ENCODE results near the gene TRPC3.

Gene TRPC3

DNA sequence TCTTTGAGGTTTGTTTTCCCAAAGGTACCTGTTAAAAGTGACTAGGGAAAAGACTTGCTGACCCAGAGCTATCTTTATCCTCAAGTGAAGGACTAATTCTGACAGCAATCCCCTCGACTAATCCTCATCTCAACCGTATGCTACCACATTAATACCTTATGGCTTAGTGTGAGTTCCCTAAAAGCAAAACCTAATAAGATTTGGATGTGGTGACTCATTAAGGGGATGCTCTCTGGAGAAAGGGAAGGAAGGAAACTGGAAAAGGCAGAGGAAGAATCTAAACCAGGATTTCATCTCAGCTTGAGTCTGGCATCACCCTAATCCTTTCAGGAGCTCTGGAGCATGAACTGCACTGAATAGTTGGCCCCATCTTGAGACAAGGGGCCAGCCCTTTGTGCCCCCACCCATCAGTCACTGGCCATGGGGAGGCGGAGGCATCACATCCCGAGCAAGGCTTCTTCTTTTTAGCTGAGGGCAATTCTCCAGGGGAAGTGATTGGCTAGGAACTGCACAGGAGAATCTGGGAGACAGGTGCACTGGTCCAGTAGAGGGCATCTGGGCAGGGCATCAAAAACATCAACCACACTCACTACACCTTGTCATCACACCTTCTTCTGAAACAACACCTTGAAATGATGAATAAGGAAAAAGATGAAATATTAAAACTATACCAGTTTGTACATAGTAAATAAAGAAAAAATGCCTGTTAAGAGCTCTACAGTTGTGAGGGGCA, 74.7 kb downstream of the TRPC3 start:
- TF ChIP-seq, protein P1, sequence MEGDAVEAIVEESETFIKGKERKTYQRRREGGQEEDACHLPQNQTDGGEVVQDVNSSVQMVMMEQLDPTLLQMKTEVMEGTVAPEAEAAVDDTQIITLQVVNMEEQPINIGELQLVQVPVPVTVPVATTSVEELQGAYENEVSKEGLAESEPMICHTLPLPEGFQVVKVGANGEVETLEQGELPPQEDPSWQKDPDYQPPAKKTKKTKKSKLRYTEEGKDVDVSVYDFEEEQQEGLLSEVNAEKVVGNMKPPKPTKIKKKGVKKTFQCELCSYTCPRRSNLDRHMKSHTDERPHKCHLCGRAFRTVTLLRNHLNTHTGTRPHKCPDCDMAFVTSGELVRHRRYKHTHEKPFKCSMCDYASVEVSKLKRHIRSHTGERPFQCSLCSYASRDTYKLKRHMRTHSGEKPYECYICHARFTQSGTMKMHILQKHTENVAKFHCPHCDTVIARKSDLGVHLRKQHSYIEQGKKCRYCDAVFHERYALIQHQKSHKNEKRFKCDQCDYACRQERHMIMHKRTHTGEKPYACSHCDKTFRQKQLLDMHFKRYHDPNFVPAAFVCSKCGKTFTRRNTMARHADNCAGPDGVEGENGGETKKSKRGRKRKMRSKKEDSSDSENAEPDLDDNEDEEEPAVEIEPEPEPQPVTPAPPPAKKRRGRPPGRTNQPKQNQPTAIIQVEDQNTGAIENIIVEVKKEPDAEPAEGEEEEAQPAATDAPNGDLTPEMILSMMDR (conservative IDR thresholded peaks at IDR 0.05; ENCODE audit: low read depth, low read length): peak; percentile 5
- no peak overlapping the region for H3K4me3 ChIP-seq (ENCODE audit: low read length)
- DNase-seq (ENCODE audit: low read depth): peak; percentile 69

DNA sequence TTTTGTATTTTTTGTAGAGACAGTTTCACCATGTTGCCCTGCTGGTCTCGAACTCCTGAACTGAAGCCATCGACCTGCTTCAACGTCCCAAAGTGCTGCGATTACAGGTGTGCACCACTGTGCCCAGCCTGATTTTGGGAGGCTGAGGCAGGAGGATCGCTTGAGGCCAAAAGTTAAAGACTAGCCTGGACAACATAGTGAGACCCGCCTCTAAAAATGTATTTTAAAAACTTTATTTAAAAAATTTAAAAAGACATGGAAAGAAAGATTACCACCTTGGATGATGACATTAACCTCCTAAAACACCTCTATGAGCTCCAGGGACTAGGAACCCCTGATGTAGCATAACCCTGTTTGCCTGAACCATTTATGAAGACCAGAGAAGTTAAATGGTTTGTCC, 75.8 kb downstream of the TRPC3 start:
- TF ChIP-seq, protein P1 (conservative IDR thresholded peaks at IDR 0.05; ENCODE audit: low read depth, low read length): no peak
- H3K4me3 ChIP-seq (ENCODE audit: low read length): no peak overlapping the region
- DNase-seq (ENCODE audit: low read depth): no peak

DNA sequence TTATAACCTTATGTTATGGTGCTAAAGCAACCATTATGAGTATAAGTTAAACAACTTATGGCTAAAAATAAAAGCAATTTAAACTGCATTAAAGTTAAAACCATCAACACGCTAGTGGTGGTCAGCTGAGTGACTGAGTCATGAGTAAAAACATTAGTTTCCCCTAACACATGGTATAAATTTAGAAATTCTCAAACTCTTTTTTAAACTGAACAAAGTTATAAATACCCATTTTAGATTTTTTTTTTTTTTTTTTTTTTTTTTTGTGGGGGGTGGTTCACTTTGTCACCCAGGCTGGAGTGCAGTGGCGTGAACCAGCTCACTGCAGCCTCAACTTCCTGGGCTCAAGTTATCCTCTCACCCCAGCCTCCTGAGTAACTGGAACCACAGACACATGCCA, 76.2 kb downstream of the TRPC3 start:
- DNase-seq (ENCODE audit: low read depth): no peak
- TF ChIP-seq, protein P1 (conservative IDR thresholded peaks at IDR 0.05; ENCODE audit: low read depth, low read length): no peak
- no peak overlapping the region for H3K4me3 ChIP-seq (ENCODE audit: low read length)

DNA sequence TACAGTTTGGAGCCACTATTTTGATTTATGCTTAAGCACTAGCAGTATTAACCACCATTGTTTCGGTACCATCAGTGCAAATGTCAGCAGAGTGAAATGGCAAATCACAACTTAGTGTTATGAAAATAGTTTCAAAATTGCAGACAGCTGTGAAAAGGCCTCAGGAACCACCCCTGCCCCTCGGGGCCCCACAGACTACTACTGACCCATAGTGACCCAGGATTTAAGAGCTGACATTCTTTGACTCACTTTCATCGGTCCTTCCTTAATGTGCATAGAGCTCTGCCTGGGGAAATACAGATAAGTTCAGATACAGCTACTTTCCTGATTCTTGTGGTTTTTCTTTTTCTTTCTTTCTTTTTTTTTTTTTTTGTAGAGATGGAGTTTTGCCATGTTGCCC, 78.3 kb downstream of the TRPC3 start:
- DNase-seq (ENCODE audit: low read depth): no peak
- H3K4me3 ChIP-seq (ENCODE audit: low read length): no peak overlapping the region
- TF ChIP-seq, protein P1 (conservative IDR thresholded peaks at IDR 0.05; ENCODE audit: low read depth, low read length): no peak

DNA sequence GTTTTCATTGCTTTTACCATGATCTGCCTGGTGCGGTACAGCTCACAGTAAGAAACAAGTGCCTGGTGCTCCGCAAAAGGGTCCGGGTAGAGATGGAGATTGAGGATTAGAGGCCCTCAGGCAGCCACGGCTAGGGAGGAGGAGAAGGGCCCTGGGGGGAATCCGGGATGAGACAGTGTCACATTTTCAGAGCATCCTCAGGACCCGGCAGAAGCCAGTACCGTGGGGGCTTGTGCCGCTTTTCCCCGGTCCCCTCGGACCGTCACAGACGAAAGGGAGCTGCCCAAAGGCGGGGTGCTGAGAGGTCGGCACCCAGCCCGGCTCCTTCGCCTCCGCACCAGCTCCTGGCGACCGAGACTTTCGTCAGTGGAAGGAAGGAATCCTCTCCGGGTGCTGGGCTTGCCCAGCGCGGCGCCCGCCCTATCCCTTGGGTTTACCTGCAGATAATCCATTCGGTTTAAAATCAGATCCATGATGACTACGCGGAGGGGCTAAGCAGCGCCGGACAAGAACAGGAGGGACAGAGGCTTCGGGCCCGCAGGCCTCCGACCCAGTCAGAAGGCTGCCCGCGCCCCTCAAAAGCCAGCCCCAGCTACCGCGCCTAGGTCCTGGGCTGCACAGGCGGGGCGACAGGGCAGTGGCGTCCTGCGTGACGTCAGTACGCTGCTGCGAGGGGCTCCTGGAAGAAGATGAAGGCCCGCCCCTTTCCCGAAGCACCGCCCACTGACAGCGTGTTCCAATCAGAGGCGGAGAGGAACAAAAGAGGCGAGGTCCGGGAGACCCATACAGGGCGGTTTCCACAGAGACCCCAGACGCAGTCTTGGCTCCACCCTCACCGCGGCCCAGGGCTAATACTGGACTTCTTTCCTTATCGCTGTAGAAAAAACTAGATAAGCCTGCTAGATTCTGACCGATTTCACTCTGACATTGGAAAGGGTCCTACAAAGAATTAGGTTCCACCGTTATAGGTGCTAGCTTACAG, 81.7 kb downstream of the TRPC3 start, which contains the start of gene BBS7:
TSS of gene BBS7 (minus strand) at position 634 of the 982 bp plus-strand sequence. CDS start at position 473, 161 bp downstream.
- TF ChIP-seq, protein P1 (conservative IDR thresholded peaks at IDR 0.05; ENCODE audit: low read depth, low read length): no peak
- peak within 1 kb of the TSS; percentile 86 for H3K4me3 ChIP-seq (ENCODE audit: low read length)
- DNase-seq (ENCODE audit: low read depth): peak; percentile 90

DNA sequence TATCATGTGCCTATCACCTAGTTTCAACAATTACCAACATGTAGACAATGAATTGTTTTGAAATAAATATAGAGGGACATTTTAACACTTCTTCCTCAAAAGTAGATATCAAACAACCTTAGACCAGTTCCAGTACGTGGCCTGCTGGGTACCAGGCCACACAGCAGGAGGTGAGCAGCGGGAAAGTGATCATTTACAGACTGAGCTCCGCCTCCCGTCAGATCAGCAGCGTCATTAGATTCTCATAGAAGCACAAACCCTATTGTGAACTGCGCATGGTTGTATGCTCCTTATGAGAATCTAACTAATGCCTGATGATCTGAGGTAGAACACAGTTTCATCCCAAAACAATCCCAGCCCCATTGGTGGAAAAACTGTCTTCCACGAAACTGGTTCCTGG, 88.1 kb downstream of the TRPC3 start:
- TF ChIP-seq, protein P1 (conservative IDR thresholded peaks at IDR 0.05; ENCODE audit: low read depth, low read length): no peak
- DNase-seq (ENCODE audit: low read depth): no peak
- H3K4me3 ChIP-seq (ENCODE audit: low read length): no peak overlapping the region

Measured in retinal pigment epithelial cell (primary cell).